Activated T-helper 1 cell treated with anti-CD3 and anti-CD28 coated beads, Interleukin-12 subunit alpha, Interleukin-12 subunit beta, Interleukin-2, Interleukin-4 antibody, amounts not matched to agents 30 ng/mL and 10 ng/mL and 1 ng/mL, durations not matched to agents 14 hours and 24 hours and 36 hours (primary cell): Measurements from ENCODE around the gene TRIO. TPM values are rescaled to one million over a fixed set of nuclear protein-coding genes. Genes with fewer than 3 reads are reported as not detected.
"Not testable (repeated sequence)": the region's sequence is repeated elsewhere in the genome, so short reads cannot be mapped to it uniquely, and the experiment has no call there.

Experiments
- DNase-seq: peaks from one replicate; pipeline ENCODE4 v3.0.0; 2021; ENCODE audit warnings: low spot score
- H3K27ac Mint-ChIP-seq: one replicate; pipeline ENCODE4 v1.8.0; 2021; ENCODE audit warnings: mild to moderate bottlenecking, mixed read lengths
- H3K27me3 Mint-ChIP-seq: one replicate; pipeline ENCODE4 v1.8.0; 2022; ENCODE audit warnings: mild to moderate bottlenecking, moderate library complexity, mixed read lengths; ENCODE audit not compliant: insufficient read depth
- H3K36me3 Mint-ChIP-seq: one replicate; pipeline ENCODE4 v1.8.0; 2021; ENCODE audit warnings: low read depth, mixed read lengths
- H3K4me1 Mint-ChIP-seq: one replicate; pipeline ENCODE4 v1.8.0; 2021; ENCODE audit warnings: low read depth, mixed read lengths
- H3K4me3 Mint-ChIP-seq: one replicate; pipeline ENCODE4 v1.8.0; 2021; ENCODE audit warnings: mild to moderate bottlenecking, moderate library complexity, mixed read lengths
- H3K9me3 Mint-ChIP-seq: one replicate; pipeline ENCODE4 v1.8.0; 2021; ENCODE audit warnings: mixed read lengths
- intact Hi-C: fragments of 100-400 bp; cut with micrococcal nuclease; formaldehyde crosslinking; loops from one replicate; pipeline ENCODE4 v1.15.1; 2024
- total RNA-seq: library from RNA; stranded (reverse); gene quantifications from 2 replicates; pipeline ENCODE4 v1.2.3, GENCODE V29; 2022

The TRIO gene
- total RNA-seq, 1 donor from 2014 or later = 11.4 TPM

DNA sequence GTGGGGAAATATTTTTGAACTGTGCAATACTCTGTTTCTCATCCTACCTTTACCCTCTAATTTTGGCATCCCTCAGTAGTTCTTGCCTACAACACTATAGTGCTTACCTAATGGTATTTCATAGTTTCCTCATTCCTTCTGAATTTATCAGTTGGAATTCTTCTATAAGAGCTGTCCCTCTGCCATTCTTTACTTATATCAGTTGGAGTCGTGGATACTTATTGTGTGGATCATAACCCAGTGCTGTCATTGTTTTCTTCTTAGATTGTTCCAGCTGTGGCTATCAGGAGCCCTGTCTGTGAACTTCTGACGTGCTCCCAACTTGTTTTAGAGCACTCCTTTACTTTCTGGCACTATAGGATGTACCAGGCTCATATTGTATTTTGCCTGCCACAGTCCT lies 292.3 kb downstream of the TRIO start:
- DNase-seq = no peak
- peaks cover 1% of the 10 kb centered on the region for H3K36me3 Mint-ChIP-seq
- intact Hi-C loops = no loop called here
- peaks cover 22% of the 10 kb centered on the region for H3K4me1 Mint-ChIP-seq
- H3K27me3 Mint-ChIP-seq = peaks cover 4% of the 10 kb centered on the region
- no peaks in the 10 kb centered on the region for H3K9me3 Mint-ChIP-seq
- H3K27ac Mint-ChIP-seq = no peak overlapping the region
- H3K4me3 Mint-ChIP-seq = no peak overlapping the region

DNA sequence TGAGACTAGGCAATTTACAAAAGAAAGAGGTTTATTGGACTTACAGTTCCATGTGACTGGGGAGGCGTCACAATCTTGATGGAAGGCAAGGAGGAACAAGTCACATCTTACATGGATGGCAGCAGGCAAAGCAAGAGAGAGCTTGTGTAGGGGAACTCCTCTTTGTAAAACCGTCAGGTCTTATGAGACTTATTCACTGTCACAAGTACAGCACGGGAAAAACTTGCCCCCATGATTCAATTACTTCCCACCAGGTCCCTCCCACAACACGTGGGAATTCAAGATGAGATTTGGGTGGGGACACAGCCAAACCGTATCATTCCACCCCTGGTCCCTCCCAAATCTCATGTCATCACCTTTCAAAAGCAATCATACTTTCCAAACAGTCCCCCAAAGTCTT lies 293.0 kb downstream of the TRIO start:
- intact Hi-C loops = loop anchor here (2.0 kb wide), 2 partner anchors 43 to 145 kb away; partner anchors contain the start of gene OTULINL
- not testable (repeated sequence) for H3K9me3 Mint-ChIP-seq, H3K27ac Mint-ChIP-seq

GRCh38 chr5:14436801-14437542 lies 293.8 kb downstream of the TRIO start:
- Mint-ChIP-seq H3K27ac (peak overlapping the region; percentile 49), H3K4me3 (no peak overlapping the region), H3K4me1 (peaks cover 22% of the 10 kb centered on the region), H3K36me3 (peaks cover 1% of the 10 kb centered on the region), H3K27me3 (peaks cover 6% of the 10 kb centered on the region), H3K9me3 (no peaks in the 10 kb centered on the region)
- intact Hi-C loops = loop anchor here (1.0 to 2.0 kb wide), 5 partner anchors 13 to 372 kb away; partner anchors contain the start of gene OTULINL
- no peak for DNase-seq

More for the DNA sequence above, 293.0 kb downstream of the TRIO start:
- H3K4me3 Mint-ChIP-seq, DNase-seq, H3K27me3 Mint-ChIP-seq, H3K36me3 Mint-ChIP-seq: not testable (repeated sequence)
- H3K4me1 Mint-ChIP-seq = peaks cover 22% of the 10 kb centered on the region

DNA sequence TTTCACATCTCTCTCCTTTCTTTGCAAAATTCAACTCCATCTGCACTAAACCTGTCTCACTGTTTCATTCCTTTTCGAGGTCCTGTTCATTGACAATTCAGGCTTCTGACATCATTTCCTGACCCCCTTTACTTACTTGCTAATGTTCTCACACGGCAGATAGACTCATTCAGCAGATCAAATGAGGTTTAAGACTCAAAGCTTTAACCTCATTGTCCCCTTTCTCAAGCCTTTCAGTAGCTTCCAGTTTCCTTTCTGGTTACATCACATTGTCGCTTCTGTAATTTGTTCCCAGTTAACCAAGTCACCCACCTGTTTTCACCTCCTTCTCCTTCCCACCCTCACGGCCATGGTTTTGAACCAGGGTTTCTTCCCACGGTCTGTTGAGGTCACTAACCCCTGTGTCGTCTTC lies 295.1 kb downstream of the TRIO start:
- no peaks in the 10 kb centered on the region for H3K9me3 Mint-ChIP-seq
- H3K4me3 Mint-ChIP-seq = peak overlapping the region; percentile 40
- peaks cover 8% of the 10 kb centered on the region for H3K27me3 Mint-ChIP-seq
- no peak for DNase-seq
- peaks cover 22% of the 10 kb centered on the region for H3K4me1 Mint-ChIP-seq
- H3K36me3 Mint-ChIP-seq = peaks cover 1% of the 10 kb centered on the region
- peak overlapping the region; percentile 90 for H3K27ac Mint-ChIP-seq
- intact Hi-C loops = no loop called here

- DNase-seq = no peak
- Mint-ChIP-seq H3K4me3 (no peak overlapping the region), H3K36me3 (peaks cover 1% of the 10 kb centered on the region), H3K9me3 (no peaks in the 10 kb centered on the region), H3K27me3 (peaks cover 11% of the 10 kb centered on the region), H3K27ac (no peak overlapping the region), H3K4me1 (peaks cover 22% of the 10 kb centered on the region)
- intact Hi-C loops = no loop called here
These were observed 296.1 kb downstream of the TRIO start for GRCh38 chr5:14439087-14439871.

DNA sequence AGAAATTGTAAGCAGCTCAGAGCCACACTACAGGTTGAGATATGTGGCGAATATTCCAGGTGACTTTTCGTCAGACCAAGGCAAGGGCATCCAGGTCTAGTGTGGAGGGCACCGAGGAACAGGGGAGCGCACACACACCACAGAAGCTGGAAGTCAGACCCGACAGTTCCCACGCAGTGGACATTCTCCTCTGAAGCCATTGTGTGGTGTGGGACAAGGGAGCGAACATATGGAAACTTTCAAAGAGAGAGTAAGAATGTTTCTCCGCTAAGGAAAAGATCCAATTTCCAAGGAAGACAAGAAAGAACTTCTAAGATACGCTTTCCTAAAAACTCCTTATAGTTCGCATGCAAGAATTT lies 297.1 kb downstream of the TRIO start:
- no peak overlapping the region for H3K27ac Mint-ChIP-seq
- peaks cover 7% of the 10 kb centered on the region for H3K27me3 Mint-ChIP-seq
- no peak overlapping the region for H3K4me3 Mint-ChIP-seq
- peaks cover 1% of the 10 kb centered on the region for H3K36me3 Mint-ChIP-seq
- DNase-seq = no peak
- H3K9me3 Mint-ChIP-seq = no peaks in the 10 kb centered on the region
- H3K4me1 Mint-ChIP-seq = peaks cover 22% of the 10 kb centered on the region
- intact Hi-C loops = no loop called here

- intact Hi-C loops = no loop called here
- no peak for DNase-seq
- peaks cover 7% of the 10 kb centered on the region for H3K27me3 Mint-ChIP-seq
- H3K27ac Mint-ChIP-seq = no peak overlapping the region
- no peaks in the 10 kb centered on the region for H3K9me3 Mint-ChIP-seq
- peaks cover 22% of the 10 kb centered on the region for H3K4me1 Mint-ChIP-seq
- peaks cover 1% of the 10 kb centered on the region for H3K36me3 Mint-ChIP-seq
- H3K4me3 Mint-ChIP-seq = no peak overlapping the region
These were observed 297.7 kb downstream of the TRIO start for GRCh38 chr5:14440582-14441431.

DNA sequence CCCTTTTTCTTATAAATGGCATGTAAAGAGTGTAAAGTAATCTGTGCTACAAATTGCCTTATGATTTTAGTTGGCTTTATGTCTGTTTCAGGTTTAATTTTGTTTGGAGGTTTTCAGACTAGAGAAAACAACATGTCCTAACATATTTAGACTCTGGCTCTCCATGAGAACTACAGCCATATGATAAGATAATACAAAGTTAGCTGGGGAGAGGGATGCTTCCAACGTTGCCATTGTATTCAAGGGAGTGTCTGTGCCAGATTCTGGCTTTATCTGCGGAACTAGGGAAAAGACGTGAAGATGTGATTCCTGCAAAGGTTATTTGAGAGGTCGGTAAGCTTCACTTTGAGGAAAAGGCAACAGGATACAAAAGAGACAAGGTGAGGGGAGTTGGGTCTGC lies 298.5 kb downstream of the TRIO start:
- no peak for DNase-seq
- Mint-ChIP-seq H3K36me3 (peaks cover 1% of the 10 kb centered on the region), H3K27me3 (peaks cover 7% of the 10 kb centered on the region), H3K9me3 (no peaks in the 10 kb centered on the region), H3K27ac (no peak overlapping the region), H3K4me3 (no peak overlapping the region), H3K4me1 (peaks cover 22% of the 10 kb centered on the region)
- intact Hi-C loops = no loop called here

DNA sequence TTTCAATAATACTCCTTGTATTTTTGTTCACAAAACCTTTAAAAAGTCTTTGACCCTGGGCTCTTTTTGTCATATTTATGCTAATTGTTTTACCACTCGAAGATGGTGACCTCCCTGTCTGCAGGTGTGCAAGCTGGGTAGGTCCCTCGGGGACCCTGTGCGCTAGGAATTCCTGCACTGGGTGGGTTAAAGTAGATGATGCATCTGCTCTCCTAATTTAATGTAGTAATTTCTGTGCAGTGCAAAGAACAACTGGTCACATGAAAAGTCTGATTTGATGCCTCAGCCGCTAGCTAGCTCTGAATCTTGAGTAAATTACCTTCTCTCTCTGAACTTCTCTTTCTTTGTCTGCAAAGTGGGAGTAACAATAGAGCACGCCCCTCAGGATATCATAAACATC lies 299.4 kb downstream of the TRIO start:
- intact Hi-C loops = no loop called here
- H3K4me3 Mint-ChIP-seq = no peak overlapping the region
- H3K27me3 Mint-ChIP-seq = peaks cover 7% of the 10 kb centered on the region
- no peak overlapping the region for H3K27ac Mint-ChIP-seq
- H3K36me3 Mint-ChIP-seq = peaks cover 1% of the 10 kb centered on the region
- H3K9me3 Mint-ChIP-seq = no peaks in the 10 kb centered on the region
- DNase-seq = no peak
- H3K4me1 Mint-ChIP-seq = peaks cover 14% of the 10 kb centered on the region

- Mint-ChIP-seq H3K4me1 (peaks cover 2% of the 10 kb centered on the region), H3K27ac (no peak overlapping the region), H3K9me3 (no peaks in the 10 kb centered on the region), H3K4me3 (no peak overlapping the region), H3K27me3 (peaks cover 7% of the 10 kb centered on the region), H3K36me3 (no peaks in the 10 kb centered on the region)
- no peak for DNase-seq
- intact Hi-C loops = no loop called here
These were observed 300.5 kb downstream of the TRIO start for GRCh38 chr5:14443671-14444093.

DNA sequence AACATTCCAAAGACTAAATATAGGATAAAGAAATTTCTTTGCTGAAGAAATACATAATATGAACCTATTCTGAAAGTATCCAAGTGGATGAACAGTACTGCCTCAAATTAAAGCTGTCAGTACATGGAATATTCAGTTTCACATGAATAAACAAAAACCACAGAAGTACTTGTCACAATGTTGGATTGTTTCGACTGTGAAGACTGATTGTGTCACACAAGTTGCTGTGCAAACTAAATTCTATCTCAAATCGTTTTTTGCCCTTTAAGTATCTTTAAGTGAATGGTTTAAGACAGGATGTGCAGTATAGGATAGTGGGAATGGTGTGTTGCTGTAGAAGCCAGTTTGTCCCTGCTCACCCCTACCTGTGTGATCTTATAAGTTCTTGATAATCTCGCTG lies 301.0 kb downstream of the TRIO start:
- H3K9me3 Mint-ChIP-seq = no peaks in the 10 kb centered on the region
- no peak overlapping the region for H3K4me3 Mint-ChIP-seq
- DNase-seq = no peak

GRCh38 chr5:14445013-14445412 lies 301.9 kb downstream of the TRIO start:
- H3K36me3 Mint-ChIP-seq = no peaks in the 10 kb centered on the region
- H3K4me1 Mint-ChIP-seq = no peaks in the 10 kb centered on the region
- intact Hi-C loops = no loop called here
- H3K9me3 Mint-ChIP-seq = no peaks in the 10 kb centered on the region
- no peak overlapping the region for H3K4me3 Mint-ChIP-seq
- DNase-seq = no peak
- H3K27me3 Mint-ChIP-seq = peaks cover 7% of the 10 kb centered on the region
- no peak overlapping the region for H3K27ac Mint-ChIP-seq

More for the DNA sequence above, 301.0 kb downstream of the TRIO start:
- Mint-ChIP-seq H3K4me1 (no peaks in the 10 kb centered on the region), H3K27me3 (peaks cover 7% of the 10 kb centered on the region), H3K27ac (no peak overlapping the region), H3K36me3 (no peaks in the 10 kb centered on the region)
- intact Hi-C loops = no loop called here
